CD4-positive, alpha-beta T cell treated with Interleukin-1 beta for 1 hour (primary cell): ENCODE measurements around the gene RPUSD3.
A peak's percentile ranks its signal among the peaks of the same experiment; 100 is the strongest.
"Not testable (repeated sequence)": the region's sequence is repeated elsewhere in the genome, so short reads cannot be mapped to it uniquely, and the experiment has no call there.

Experiments
- DNase-seq, 2 donors: peaks; one replicate each; pipeline ENCODE4 v3.0.0-alpha.2; 2020 to 2022

Gene RPUSD3

DNA sequence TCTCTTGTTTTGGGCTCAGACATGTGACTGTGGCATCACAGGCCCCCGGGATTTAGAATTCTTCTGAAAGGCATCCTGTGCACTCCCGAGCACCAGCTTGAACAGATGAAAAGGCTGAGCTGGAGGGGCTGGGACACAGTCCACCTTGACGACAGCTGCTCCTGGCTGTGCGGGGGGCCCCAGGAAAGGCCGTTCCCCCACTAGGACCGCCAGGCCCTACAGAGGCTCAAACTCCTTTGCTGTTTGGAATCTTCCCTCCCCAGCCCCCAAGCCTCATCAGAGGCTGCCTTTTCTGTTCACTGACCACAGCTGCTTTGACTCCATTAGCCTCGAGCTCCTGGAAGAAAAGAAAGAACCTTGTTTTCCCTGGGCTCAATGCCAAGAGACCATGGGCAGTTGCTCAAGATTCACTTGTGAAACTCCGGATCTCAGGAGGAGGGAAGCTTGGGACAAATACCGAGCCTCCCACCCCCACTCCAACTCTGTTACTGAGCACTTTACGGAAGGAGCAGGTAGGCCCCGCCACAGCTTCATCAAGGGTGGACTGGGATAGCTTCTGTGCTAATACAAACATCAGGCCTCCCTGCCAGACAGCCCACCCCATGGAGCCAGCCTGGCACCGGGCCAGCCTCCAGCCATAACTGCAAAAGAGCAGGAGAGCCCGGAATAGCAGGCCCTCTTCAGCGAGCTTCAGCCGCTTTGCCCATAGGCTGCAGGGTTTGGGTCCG is 20.6 kb upstream of the RPUSD3 start:
- DNase-seq = no peak

DNA sequence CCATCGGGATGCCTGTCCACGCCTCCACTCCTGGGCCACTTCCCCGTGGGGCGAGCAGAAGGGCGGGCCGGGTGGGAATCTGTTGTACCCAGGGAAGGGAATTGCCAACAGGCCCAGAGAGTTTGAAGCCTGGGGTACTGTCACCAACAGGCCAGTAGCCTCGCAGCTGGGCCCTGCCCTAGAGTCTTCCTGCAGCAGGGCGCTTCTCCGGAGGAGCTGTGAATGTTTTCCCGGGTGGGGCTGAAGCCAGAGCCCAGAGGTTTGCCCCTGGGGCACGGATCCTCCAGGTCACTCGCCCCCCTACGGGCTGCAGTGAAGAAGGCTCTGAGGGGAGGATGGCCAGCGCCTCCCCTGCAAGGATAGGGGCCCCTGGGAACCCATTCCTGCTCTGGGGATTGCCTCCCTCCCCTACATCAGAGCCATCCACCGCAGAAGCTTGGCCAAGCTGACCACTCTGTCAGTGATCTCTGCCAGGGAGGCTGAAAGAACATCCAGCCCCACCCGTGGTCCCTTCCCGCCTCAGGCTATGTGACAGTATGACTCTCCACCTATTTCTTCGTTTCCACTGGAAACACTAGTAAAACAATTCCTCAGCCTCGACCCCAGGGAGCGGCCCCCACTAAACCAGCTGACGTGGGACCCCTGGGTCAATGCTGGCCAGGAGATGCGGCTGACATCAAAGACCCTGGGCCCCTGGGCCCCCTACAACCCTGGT is 19.4 kb upstream of the RPUSD3 start:
- no peak for DNase-seq

DNA sequence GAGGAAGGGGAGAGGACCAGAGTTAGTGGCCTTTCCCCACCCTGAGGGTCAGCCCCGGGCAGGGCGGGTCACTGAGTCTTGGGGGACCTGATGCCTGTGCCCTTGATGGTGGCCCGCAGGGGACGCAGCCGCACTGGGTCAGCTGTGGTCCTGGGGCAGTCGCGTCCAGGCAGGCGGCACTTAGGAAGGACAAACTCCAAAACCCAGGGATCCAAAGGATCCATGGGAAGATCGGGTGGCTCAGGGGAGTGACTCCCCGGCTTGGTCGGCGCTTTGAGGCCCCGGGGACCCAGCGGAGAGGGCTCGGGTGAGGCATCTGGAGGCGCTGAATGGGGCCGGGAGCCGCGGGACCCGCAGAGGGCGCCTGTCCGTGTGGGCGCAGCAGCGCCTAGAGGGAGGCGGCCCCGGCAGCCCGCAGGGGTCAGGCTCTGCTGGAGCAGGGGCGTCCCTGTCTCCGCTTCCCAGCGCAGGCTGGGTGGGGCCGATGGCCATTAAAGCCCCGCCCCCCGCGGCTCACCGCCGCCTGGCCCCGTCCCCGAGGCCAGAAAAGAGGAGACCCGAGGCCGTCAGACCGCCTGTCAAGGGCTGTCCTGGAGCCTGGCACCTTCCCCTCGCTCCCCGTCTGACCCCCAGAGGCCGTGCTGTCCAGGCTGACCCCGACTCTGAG is 18.7 kb upstream of the RPUSD3 start:
- DNase-seq = peak; percentile 30 to 33

DNA sequence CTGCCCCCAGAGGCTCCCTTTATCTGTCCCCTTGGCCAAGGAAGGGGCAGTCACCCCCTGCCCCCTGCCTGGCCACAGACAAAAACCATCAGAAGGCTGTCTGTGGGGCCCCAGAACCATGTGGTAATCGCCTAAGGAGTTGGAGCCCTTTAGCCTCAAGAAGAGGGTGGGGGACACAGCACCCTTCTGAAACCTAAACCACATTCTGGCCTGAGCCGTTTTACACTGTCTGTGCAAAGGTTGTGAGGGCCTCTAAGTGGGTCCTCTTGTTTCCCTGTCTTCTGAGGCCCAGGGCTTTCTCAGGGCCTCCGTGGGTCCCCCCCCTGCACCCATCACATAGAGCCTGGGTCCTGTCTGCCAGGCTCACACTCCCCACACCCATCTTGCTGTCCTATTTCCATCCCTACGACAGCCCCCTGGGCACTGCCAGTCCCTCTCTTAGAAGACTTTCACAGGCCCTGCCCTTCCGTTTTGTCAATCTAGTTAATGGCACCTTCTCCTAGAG is 17.9 kb upstream of the RPUSD3 start:
- no peak for DNase-seq

DNA sequence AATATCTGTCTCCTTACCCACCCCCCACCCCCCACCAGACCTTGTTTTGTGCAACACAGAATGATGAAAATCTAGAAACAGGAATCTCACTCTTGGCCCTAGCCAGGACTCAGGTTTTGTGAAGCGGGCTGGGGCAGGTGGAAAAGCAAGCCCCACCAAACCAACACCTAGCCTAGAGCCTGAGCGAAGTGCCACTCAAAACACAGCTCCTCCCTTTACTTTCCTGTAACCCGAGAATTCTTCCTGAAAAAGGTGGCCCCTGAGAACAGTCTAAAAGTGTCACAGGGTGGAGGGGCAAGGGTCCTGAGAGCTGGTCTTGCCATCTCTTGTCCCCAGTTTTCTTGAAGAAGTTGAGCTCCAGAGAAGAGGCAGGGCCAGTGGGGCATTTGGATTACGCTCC is 17.4 kb upstream of the RPUSD3 start:
- DNase-seq = no peak

DNA sequence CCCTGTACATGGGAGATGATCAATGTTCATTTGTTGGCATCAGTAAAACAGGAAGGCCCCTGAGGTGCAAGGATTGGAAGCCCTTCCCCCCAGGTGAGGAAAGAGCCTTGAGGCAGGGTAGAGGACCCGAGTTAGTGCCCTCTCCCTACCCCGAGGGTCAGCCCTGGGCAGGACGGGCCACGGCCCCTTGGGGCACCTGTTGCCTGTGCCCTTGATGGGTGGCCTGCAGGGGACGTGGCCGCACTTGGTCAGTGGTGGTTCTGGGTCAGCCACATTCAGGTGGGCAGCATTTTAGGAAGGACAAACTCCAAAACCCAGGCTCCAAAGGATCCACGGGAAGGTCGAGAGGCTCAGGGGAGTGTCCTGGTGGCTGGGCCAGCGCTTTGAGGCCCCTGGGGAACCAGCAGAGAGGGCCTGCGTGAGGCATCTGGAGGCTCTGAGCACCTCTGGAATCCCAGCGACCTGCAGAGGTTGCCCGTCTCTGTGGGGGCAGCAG is 15.8 kb upstream of the RPUSD3 start:
- DNase-seq = no peak

DNA sequence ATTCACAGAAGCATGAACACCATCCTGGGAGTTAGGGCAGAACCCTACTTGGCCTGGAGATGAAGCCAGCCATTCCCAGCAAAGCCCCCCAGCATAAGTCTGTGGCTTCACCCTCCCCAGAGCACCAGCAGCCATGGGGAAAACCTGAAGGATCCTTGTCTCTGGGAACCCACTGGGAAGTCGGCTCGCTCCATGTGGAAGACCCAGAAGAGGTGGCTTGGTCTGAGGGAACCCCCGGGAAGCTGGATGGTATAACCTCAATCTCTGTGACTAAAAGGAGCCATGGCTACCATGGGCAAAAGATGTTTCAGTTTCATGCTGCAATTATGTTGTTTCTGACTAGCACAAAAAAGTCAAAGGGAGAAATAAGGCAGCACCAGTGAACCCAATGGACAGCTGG is 11.8 kb upstream of the RPUSD3 start:
- no peak for DNase-seq

DNA sequence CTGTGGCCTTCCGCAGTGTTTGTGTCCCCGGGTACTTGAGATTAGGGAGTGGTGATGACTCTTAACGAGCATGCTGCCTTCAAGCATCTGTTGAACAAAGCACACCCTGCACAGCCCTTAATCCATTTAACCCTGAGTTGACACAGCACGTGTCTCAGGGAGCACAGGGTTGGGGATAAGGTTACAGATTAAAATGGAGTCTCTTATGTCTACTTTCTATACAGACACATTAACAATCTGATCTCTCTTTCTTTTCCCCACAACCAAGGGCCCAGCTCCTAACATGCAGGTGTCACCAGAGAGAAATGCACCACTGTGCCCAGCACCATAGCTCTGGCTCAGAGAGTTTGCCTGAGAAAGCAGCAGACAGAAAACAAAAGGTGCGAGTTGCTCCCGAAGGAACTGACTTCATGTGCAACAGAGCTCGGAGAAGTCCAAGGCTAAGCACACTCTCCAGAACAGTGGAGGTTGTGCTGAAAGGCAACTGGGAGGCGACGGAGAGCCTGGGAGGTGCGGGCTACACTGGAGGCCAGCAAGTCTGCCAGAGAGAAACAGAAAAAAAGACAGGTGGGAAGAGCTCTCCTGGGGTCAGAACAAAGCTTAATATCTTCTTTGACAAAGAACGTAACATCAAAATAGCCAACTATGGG is 10.6 kb upstream of the RPUSD3 start:
- not testable (repeated sequence) for DNase-seq

DNA sequence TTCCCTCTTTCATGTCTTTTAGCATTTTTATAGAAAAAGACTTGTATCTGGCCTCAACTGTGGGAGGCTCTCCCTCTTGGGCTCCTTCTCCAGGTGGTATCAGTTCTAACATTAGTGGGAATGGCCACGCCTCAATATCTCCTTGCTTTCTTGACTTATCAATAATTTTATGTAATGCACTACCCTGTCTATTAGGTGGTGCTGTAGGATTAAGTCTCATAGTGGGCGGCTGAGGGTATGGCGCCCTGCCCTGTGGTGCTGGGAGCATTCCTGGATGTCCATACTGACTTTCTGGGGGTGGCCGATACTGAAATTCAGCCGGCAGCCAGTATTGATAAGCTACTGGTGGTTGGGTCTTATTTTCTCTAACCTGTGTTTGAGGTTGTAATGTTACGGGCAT is 8.7 kb upstream of the RPUSD3 start:
- DNase-seq = no peak

DNA sequence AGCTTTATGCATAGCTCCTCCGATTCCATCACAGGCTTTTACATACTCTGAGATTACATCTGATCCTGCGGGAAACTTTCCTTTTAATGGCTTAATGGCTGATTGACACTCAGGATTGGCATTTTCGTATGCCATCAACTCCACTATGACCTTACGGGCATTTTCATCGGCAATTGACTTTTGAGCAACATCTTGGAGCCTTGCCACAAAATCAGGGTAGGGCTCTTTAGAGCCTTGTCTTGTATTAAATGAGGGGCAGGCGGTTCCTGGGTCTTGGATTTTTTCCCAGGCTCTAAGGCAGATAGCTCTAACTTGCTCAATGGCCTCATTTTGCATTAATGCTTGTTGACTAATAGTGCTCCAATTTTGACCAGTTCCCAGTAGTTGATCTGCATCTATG is 8.1 kb upstream of the RPUSD3 start:
- not testable (repeated sequence) for DNase-seq

DNA sequence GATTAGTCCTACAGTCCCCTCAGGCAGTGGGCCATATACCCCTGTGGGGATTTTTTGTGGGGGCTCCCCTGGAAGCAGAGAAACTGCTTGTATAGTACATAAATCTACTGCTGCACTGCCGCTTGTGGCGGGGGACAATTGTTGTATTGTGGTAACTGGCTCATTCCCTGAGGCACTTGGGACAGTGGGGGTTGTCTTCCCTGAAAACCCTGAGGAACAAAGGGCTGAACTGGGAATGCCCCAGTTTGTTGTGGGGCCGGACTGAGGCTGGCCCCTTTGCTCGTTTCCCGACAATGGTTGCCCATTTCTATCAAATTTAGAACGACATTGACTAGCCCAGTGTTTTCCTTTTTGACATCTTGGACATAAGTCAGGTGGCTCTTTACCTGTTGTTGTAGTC is 7.6 kb upstream of the RPUSD3 start:
- DNase-seq = not testable (repeated sequence)

DNA sequence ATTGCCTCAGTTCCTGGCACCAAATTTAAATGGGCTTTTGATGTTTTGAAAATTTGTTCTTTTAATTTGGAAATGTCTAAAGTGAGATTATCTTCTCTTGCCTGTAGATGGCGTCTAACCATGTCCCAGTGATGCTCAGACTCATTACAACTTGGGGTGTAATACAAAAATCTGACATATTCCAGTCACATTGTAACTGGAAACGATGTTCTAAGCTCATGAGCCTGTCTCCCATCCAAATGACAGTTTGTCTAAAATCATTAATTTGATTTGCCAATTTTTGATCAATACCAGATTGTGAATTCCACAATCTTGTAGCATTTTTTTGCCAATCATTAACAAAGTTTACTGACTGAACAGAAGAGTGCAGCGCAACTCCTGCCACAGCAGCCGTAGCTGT is 5.1 kb upstream of the RPUSD3 start:
- DNase-seq = peak in 1 of 2 donors; percentile 61

DNA sequence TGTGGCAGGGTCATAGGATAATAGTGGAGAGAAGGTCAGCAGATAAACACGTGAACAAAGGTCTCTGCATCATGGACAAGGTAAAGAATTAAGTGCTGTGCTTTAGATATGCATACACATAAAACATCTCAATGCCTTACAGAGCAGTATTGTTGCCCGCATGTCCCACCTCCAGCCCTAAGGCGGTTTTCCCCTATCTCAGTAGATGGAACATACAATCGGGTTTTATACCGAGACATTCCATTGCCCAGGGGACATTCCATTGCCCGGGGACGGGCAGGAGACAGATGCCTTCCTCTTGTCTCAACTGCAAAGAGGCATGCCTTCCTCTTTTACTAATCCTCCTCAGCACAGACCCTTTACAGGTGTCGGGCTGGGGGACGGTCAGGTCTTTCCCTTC is 4.1 kb upstream of the RPUSD3 start:
- not testable (repeated sequence) for DNase-seq

DNA sequence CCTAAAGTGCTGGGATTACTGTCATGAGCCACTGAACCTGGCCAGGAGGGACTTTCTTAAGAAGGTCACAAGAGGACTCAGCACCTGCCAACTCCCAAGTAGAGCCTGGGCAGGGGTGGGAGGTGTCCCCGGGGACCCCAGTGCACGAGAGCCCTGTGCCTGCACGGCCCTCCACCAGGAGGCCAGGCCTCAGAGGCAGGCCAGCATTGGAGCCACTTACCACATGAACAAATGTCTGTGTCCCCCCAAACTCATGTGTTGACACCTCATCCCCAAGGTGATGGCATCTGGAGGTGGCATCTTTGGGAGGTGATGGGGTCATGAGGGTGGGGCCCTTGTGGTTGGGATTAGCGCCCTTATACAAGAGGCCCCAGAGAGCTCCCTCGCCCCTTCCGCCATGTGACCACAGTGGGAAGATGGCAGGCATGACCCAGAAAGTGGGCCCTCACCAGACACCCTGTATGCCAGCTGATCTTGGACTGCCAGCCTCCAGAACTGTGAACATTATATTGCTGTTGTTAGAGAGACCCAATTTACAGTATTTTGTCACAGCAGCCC is 3.2 kb upstream of the RPUSD3 start:
- no peak for DNase-seq

DNA sequence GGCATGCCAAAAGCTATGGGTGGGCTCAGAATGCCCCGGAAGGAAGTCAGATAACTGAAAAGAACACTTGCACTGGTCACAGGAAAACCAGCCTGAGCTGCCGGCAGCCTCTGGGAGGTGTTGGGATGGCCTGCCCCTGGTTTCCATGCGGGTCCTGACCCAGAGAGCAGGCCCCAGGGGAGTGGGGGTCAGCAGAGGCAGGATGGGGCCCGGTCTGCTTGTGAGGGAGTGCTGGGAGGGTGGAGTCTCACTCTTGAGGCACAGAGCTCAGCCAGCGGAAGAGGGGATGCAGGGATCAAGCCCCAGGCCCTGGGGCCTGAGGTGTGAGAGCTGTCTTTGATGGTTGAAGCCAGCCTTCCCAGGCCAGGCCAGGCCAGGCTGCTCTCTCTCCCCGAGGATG is 2.4 kb upstream of the RPUSD3 start:
- DNase-seq = no peak

DNA sequence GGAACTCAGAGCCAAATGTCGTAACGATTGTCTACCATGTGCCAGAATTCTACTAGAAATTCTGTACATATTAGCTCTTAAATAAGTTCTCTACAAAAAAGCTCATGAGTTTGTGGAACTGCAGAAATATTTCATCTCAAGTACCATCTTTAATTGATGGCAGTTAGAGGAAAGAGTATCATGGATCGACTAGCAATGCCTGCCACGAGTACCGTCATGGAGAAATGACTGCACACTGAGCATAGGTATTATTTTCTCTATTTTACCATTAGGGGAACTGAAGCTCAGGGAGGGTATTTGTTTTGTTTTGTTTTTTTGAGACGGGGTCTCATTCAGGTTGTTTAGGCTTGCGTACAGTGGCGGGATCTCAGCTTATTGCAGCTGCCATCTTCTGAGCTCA is 2.8 kb downstream of the RPUSD3 start:
- DNase-seq = no peak

DNA sequence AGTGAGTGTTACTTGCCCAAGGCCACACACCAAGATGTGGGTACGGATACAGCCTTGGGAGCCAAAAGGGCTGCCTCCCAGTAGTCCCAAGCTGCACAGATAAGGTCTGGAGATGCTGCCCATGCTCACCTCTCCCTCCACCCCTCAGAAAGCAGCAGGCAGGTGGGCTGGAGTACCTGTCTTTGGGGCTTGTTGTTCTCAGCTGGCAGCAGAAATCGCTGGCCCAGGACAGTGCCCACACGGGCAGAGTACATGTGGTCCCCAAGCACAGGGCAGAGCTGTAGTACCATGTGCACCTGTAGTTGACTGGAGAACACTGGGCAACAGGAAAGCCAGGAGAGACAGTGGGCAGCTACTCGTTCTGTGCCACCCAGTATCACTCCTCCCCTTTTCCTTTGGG is 5.0 kb downstream of the RPUSD3 start:
- no peak for DNase-seq

DNA sequence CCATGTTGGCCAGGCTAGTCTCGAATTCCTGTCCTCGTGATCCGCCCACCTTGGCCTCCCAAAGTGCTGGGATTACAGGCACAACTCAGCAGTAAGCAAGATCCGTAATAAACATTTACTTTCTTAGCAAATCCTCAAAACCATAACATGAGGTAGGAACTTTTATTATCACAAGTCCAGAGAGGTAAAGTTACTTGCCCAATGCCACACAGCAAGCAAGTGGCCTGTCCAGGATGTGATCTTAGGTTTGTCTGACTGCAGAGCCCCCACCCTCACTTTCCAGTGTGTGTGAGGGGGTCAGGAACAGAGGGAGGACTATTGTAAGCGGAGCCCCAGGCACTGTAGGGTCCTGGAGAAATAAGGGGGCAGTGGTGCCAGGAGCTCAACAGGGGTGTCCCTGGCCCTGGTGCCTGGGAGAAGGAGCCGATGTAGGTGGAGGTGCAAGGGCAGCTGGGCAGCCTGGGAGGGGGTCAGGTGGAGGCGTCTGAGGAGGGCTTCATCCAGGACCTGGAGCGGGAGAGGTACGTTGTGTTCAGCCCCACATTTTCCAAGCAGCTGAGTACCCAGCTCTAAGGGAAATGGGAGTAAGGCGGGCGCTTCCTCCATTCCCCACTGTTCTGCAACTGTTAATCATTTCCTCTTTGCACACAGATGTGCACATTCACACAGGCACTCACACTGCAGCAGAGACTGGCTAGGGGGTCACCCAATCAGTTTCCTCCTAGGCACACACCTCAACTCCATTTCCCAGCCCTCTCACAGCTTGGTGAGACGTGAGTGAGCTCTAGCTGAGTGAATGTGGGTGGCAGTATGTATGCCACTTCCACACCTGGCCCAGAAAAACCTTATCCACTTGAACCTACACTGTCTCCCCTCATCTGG is 5.9 kb downstream of the RPUSD3 start:
- no peak for DNase-seq

DNA sequence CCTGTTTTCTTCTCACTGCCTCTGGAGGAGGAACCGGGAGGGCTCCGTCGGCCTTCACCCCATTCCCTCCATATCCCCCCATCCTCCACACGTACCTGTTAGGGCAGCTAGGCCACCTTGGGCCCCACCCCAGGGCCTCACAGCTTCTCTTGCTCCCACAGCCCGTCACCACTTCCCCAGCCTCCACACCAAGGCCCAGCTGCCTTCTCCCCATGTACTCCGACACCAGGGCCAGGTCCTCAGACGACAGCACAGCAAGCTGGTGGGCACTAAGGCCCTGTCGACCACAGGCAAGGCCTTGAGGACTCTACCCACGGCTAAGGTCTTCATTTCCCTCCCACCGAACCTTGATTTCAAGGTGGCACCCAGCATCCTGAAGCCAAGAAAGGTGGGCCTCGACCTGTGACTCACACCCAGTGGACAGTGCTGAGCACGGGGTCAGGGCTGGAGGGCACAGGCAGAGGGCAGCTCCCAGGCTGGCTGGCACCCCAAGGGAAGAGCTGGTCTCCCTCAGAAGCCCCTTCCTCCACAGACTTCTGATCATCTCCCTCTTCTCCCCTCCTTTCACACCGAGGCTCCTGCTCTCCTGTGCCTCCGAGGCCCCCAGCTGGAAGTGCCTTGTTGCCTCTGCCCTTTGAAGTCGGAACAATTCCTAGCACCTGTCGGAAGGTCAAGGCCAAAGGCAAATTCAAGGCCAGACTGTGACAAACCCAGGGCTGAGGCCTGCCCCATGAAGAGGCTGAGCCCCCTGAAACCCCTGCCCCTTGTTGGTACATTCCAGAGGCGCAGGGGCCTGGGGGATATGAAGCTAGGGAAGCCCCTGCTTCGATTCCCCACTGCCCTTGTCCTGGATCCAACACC is 9.1 kb downstream of the RPUSD3 start:
- DNase-seq = no peak

DNA sequence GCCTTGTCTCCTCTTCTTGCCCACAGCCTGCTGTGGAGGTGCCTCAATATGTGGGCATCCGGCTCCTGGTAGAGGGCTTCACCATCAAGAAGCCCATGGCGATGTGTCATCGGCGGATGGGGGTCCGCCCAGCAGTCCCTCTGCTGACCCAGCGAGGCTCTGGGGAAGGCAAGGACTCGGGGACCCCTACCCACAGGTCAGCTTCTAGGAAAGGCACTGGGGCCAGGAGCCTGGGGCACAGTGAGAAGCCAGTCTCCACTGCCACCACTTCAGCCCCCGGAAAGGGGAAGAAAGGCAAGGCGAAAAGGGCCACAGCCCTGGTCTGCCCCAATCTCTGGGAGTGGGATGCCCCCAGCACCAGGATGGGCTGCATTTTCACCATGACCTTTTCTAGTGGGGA is 10.7 kb downstream of the RPUSD3 start:
- no peak for DNase-seq

DNA sequence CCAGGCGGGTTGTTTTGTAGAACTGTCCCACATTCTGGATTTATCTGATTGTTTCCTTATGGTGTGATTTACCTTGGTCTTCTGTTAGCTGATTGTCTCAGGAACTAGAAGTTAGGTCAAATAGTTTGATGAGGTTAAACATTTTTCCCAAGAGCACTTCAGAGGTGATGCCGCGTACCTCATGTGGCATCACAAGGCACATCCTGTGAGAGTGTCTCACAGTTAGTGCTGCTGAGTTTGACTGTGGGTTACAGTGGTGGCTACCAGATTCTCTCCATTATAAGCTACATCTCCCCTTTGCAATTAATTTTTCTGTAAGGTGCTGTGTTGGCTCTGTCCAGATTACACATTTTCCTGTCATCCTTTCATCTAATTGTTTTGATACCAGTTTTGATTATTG is 12.6 kb downstream of the RPUSD3 start:
- no peak for DNase-seq
